DND-41 (cell line): ENCODE results near the gene TYK2.

Experiments used
- CTCF ChIP-seq: IDR thresholded peaks from 2 replicates; pipeline ENCODE4 v1.5.1; 2012; ENCODE audit warnings: borderline replicate concordance, low read length, moderate library complexity, mild to moderate bottlenecking; ENCODE audit not compliant: poor library complexity, severe bottlenecking; ENCODE audit errors: extremely low read depth
- EZH2 ChIP-seq: IDR thresholded peaks from 3 replicates; pipeline ENCODE4 v1.6.1; 2012; ENCODE audit warnings: borderline replicate concordance, low read depth, mild to moderate bottlenecking, moderate library complexity, low read length, inconsistent platforms; ENCODE audit not compliant: severe bottlenecking

- no peak for TF ChIP-seq CTCF
- TF ChIP-seq EZH2, result no peak
These were observed 18.4 kb upstream of the TYK2 start for GRCh38 chr19:10398819-10399218.
